UCSD-AML1 (cell line): ENCODE data around the gene TIGD1.

Source experiments
- DNase-seq: peaks from one replicate; lab custom pipeline; 2025; ENCODE audit not compliant: unreplicated experiment; lab: John Stamatoyannopoulos, UW

TIGD1 gene

GRCh38 chr2:232550354-232551249, at the start of gene TIGD1, which contains the start of gene EIF4E2:
TIGD1 (minus strand) TSS chr2:232550557; CDS start chr2:232549882, 675 bp downstream.
EIF4E2 (plus strand) TSS chr2:232550689; CDS start chr2:232550725, 36 bp downstream.
- peak; percentile 95 for DNase-seq

GRCh38 chr2:232598293-232598692, 47.9 kb upstream of the TIGD1 start:
- DNase-seq, result no peak

- DNase-seq, result no peak
Observed at GRCh38 chr2:232597362-232598079, 47.2 kb upstream of the TIGD1 start.

GRCh38 chr2:232593982-232594381, 43.6 kb upstream of the TIGD1 start:
- DNase-seq, result no peak

- no peak for DNase-seq
Observed at GRCh38 chr2:232592772-232593395, 42.5 kb upstream of the TIGD1 start.

GRCh38 chr2:232588680-232589585, 38.6 kb upstream of the TIGD1 start:
- DNase-seq, result no peak

DNA sequence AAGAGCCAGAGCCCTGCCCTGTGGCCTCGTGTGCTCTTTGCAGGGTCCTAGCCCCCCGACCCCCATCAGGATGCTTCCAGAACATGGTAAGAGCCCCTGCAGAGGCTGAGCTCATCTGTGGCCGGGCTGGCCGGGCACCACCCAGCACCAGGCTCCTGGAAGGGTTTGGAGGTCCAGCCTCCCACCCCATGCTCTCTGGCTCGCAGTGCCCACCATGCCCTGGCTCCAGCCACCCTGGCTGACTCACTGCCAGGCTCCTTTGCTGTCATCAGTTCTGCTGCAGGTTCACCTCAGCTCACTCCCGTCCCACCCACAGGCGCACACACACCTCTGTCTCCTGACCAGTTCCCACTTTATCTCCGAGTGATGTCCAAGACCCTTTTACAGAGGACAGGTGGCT, 37.7 kb upstream of the TIGD1 start:
- DNase-seq, result no peak

DNA sequence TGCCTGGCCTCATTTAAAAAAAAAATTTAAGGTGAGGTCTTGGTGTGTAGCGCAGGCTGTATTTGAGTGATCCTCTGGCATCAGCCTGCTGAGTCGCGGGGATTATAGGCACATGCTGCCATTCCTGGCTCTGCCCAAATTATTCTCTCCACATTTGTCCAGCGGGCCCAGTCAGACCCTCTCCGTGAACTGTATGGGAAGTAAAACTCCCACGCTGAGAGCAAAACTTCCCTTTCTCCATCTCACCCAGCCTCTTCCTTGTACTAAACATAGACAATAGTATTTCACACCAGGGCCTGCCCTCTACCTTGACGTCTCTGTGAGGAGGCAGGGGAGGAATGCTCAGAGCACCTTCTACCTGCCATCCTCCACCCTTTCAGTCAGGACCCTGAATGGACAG, 37.2 kb upstream of the TIGD1 start:
- peak; percentile 23 for DNase-seq

GRCh38 chr2:232586943-232587505, 36.7 kb upstream of the TIGD1 start:
- no peak for DNase-seq

DNA sequence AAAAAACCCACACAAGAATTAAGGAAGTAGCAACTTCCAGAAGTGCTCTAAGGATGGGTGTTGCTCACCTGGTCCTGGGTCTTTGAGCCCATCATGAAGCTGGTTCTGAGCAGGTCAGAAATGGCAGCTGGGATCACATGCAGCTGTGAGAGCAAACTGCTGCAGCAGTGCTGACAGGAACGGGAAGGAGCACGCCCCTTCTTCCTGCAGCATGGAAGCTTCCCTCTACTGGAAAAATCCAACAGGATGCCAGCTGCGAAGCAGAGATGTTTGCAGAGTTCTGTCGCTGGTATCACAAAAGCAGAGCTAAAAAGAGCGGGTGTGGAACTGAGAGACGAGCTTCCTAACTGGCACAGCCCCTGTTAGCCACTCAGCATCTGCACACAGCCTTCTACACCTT, 33.9 kb upstream of the TIGD1 start:
- DNase-seq, result no peak

DNA sequence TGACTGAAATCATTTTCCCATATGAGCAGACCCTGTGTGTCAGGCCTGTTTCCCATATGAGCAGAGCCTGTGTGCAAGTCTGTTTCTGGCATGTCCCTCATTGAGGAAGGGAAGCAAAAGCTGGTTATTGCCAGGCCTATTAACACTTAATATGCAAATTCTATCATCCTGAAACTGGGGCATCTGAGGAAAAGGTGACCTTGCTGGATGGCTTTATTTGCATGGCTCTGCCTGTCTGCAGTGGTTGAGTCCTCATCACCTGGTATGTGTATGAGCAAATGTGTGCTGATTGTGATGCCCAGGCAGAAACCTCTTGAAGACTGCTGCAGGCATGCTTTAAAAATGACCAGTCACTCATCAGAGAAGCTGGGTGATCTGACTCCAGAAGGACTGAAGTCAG, 31.4 kb upstream of the TIGD1 start:
- no peak for DNase-seq

DNA sequence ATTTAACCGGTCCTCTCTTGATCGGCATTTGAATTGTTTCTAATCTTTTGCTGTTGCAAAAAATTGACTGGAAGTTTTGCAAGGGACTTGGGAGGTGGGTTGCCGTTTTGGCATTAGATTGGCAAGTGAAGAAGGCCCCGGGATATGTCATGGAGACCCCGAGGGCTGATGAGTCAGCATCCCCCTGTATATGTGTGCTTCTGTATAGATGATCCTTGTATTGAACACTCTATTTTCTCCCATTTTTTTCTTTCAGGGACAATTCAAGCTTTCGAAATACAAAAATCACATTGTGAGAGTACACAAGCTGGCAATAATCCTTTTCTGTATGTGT, 30.3 kb upstream of the TIGD1 start:
- DNase-seq, result no peak

DNA sequence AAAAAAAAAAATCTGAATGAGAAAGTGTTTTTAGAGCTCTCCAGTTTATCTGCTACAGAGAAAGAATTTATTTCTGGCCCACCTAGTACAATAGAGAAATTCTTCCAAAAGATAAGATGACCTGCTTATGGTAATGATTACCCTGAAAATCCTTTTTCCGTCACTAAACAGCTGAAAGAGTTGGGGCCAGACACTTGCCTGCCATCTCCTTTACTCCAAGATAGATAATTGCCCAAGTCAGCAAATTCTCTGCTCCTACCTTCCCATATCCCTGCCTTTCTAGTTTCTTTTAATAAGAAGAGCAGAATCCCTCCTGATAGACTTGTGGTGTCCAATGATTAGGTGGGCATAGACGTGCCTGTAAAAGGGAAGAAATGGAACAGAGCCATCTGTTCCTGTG, 28.3 kb upstream of the TIGD1 start:
- no peak for DNase-seq

GRCh38 chr2:232577841-232578240, 27.5 kb upstream of the TIGD1 start:
- DNase-seq, result no peak

DNA sequence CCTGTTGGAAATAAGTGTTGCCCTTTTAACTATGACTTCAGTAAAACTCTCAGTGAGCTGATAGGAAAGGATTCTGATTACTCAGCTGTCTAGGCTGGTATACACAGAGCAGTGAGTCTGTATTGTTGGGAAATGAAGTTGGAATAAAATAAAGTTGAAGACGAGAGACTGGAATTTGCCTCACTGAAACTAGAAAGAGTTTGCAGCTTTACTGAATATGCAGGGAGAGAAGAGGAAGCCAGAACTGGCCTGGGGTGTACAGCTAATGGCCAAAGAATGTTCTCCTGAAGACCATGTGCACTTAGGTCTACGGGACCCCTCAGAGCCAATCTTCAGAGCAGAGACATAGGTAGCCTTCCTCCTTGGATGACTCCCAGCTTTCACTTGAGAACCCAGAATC, 26.6 kb upstream of the TIGD1 start:
- DNase-seq, result no peak

DNA sequence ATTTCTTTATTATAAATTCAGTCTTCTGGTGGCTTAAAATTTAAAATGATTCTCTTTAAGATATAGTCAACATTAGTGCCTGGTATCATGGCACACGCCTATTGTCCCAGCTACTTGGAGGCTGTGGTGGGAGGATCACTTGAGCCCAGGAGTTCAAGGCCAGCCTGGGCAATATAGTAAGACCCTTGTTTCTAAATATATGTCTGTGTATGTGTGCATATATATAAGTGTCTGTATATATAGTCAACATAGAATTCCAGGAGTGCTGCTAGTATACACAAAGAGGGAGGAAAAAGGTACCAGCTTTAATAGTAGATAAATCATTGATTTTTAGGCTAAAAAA, 25.0 kb upstream of the TIGD1 start:
- no peak for DNase-seq

- DNase-seq, result no peak
Observed at GRCh38 chr2:232574674-232575403, 24.5 kb upstream of the TIGD1 start.

DNA sequence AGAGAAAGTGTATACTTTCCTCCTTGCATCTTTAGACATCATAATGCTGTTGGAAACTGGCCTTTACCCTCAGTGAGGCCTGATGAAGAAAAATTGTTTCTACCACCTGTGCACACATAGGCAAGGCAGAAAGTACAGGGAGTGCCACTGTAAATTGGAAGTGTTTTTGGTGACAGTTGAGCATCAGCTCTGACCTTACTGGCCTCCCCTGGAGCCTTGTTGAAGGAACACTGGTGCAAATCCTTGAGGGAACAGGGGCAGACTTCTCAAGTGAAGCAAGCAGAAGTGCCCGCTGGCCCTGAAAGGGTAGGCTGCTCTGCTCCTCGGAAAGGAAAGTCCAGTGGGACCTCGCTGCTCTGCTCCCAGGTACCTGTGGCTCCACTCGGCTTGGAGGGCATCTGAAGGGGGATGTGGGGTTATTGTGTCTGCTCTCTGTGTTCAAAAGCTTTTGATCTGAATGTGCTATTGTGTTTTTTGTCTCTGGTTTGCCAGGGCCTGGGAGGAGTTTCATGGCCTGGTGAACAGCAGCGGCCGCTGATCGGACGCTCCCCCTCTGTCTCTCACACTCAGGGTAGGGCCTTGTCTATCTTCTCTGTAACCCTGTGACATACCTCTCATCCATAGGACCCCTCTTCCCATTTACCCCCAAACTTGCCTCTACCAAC, 23.5 kb upstream of the TIGD1 start:
- DNase-seq, result no peak

DNA sequence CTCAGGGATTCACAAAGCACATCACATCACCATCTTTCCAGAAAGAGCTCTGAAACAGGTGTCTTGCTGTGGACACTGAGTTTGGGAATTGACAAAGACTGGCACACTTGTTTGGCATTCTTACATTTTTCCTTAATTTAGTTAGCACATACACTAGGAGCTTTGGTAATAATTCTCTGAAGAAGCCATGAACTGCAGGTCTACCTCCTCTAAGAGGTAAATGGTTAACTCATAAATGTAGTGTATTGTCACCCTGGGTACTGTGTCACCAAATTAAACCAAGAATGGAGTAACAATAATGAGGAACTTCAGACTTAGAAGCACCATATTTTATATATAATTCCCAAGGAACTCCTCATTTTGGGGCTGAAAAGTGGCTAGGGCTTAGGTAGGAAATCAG, 22.7 kb upstream of the TIGD1 start:
- DNase-seq, result no peak
